ENCODE measurements around the gene CEP72.

CEP72 gene

GRCh38 chr5:591746-592145 is 20.4 kb upstream of the CEP72 start:
- no peak for DNase-seq (ENCODE audit: low read depth)
- H3K4me3 ChIP-seq (ENCODE audit: low read depth, low read length), result no peak overlapping the region
- TF ChIP-seq POLR2A (IDR thresholded peaks at IDR 0.05; ENCODE audit: extremely low read depth, insufficient read length) (no peak), MYC (IDR thresholded peaks at IDR 0.05; ENCODE audit: low read depth, low read length) (no peak), MAX (IDR thresholded peaks at IDR 0.05; ENCODE audit: low read depth, low read length) (no peak), CTCF (IDR thresholded peaks at IDR 0.05; ENCODE audit: low read depth, low read length) (no peak)

GRCh38 chr5:592158-592557 is 20.0 kb upstream of the CEP72 start:
- no peak overlapping the region for H3K4me3 ChIP-seq (ENCODE audit: low read depth, low read length)
- DNase-seq (ENCODE audit: low read depth), result no peak
- TF ChIP-seq CTCF (IDR thresholded peaks at IDR 0.05; ENCODE audit: low read depth, low read length) (no peak), MAX (IDR thresholded peaks at IDR 0.05; ENCODE audit: low read depth, low read length) (no peak), MYC (IDR thresholded peaks at IDR 0.05; ENCODE audit: low read depth, low read length) (no peak), POLR2A (IDR thresholded peaks at IDR 0.05; ENCODE audit: extremely low read depth, insufficient read length) (no peak)

- DNase-seq (ENCODE audit: low read depth), result no peak
- no peak overlapping the region for H3K4me3 ChIP-seq (ENCODE audit: low read depth, low read length)
- no peak for TF ChIP-seq POLR2A (IDR thresholded peaks at IDR 0.05; ENCODE audit: extremely low read depth, insufficient read length)
- TF ChIP-seq MAX (IDR thresholded peaks at IDR 0.05; ENCODE audit: low read depth, low read length), result no peak
- TF ChIP-seq MYC (IDR thresholded peaks at IDR 0.05; ENCODE audit: low read depth, low read length), result no peak
- TF ChIP-seq CTCF (IDR thresholded peaks at IDR 0.05; ENCODE audit: low read depth, low read length), result no peak
Measured at GRCh38 chr5:593511-593910, 18.6 kb upstream of the CEP72 start.

- peak; percentile 86 for DNase-seq (ENCODE audit: low read depth)
- TF ChIP-seq POLR2A (IDR thresholded peaks at IDR 0.05; ENCODE audit: extremely low read depth, insufficient read length), result no peak
- no peak for TF ChIP-seq MAX (IDR thresholded peaks at IDR 0.05; ENCODE audit: low read depth, low read length)
- TF ChIP-seq MYC (IDR thresholded peaks at IDR 0.05; ENCODE audit: low read depth, low read length), result no peak
- TF ChIP-seq CTCF (IDR thresholded peaks at IDR 0.05; ENCODE audit: low read depth, low read length), result no peak
- no peak overlapping the region for H3K4me3 ChIP-seq (ENCODE audit: low read depth, low read length)
Measured at GRCh38 chr5:594226-594860, 17.8 kb upstream of the CEP72 start.

- no peak for DNase-seq (ENCODE audit: low read depth)
- no peak overlapping the region for H3K4me3 ChIP-seq (ENCODE audit: low read depth, low read length)
- TF ChIP-seq MYC (IDR thresholded peaks at IDR 0.05; ENCODE audit: low read depth, low read length) (no peak), MAX (IDR thresholded peaks at IDR 0.05; ENCODE audit: low read depth, low read length) (no peak), POLR2A (IDR thresholded peaks at IDR 0.05; ENCODE audit: extremely low read depth, insufficient read length) (no peak), CTCF (IDR thresholded peaks at IDR 0.05; ENCODE audit: low read depth, low read length) (no peak)
Measured at GRCh38 chr5:595285-595875, 16.8 kb upstream of the CEP72 start.

Data from NB4 (cell line).